AG08395 (cell line): ENCODE data around the gene ABCG4.
A peak's percentile ranks its signal among the peaks of the same experiment; 100 is the strongest.
"Not testable (repeated sequence)": the region's sequence is repeated elsewhere in the genome, so short reads cannot be mapped to it uniquely, and the experiment has no call there.

Experiments
- DNase-seq: peaks from one replicate; pipeline ENCODE4 v3.0.0; 2012; ENCODE audit warnings: mixed read lengths, low spot score

The ABCG4 gene

DNA sequence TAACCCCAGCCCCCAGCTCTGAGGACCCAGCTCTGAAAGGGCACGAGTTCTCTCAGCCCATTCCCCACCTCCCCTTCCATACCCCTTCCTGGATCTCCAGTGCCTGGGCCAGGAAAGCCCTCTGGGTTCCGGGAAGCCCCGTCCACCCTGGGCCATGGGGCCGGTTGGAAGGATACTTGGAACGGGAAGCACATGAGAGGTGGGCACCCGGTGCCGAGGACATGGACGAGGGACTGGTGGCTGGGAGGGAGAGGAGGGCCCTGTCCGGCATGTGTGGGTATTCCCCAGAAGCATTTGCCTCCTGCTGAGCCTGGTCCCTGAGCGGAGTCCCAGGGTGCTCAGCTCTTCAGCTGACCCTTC, 32.6 kb upstream of the ABCG4 start:
- DNase-seq: no peak

DNA sequence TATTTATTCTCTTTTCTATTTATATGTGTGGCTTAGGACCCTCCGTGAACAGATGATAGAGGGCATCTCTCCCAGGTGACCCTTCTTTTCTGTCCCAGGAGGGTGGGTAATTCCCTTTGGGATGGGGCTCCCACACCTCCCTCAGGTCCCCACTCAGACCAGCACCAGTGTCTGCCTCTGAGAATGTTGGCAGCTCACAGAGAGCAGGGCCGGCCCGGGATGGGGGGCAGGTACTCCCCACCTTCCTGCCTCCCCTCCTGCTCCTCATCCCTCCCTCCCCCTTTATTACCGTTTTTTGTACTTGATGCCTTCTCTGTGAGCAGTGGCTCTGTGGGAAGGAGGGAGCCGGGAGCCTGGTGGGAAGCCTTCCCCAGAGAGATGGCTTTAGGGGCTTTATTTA, 32.3 kb upstream of the ABCG4 start:
- no peak for DNase-seq

DNA sequence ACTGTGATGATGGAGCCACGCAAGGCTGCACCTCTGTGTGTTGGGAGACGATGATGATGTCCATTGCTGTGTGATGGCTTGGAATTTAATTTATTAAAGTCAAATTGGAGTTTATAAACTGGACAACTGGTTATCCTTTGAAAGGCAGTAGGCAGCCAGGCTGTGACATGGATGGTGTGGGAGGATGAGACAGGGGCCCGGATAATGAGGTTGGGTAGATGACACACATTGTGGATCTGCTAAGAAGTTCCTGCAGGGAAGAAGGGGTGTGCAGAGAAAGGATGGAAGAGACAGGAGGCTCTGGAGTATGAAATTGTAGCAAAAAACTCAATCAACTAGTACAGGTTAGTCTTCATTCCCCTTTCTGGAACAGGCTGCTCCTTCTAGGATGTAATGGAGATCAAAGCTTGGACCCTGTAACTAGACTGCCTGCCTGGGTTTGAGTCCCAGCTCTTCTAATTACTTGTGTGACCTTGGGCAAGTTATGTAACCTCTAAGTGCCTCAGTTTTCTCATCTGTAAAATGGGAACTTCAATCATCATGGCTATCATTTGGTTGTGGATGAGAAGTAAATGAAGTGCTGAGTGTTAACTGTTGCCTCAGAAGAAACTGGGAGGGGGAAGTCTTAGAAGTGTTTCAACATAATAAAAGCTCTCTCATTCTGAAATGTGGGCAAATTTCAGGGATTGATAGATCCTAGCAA, 31.7 kb upstream of the ABCG4 start:
- DNase-seq: no peak

DNA sequence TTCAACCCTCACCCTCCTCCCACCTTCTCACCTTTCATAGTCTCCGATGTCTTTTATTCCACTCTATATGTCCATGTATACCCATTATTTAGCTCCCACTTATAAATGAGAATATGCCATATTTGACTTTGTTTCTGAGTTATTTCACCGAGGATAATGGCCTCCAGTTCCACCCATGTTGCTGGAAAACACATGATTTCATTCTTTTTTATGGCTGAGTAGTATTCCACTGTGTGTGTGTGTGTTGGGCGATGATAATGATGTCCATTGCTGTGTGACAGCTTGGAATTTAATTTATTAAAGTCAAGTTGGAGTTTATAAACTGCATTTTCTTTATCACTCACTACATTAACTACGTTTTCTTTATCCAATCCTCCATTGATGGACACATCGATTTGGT, 30.6 kb upstream of the ABCG4 start:
- no peak for DNase-seq

DNA sequence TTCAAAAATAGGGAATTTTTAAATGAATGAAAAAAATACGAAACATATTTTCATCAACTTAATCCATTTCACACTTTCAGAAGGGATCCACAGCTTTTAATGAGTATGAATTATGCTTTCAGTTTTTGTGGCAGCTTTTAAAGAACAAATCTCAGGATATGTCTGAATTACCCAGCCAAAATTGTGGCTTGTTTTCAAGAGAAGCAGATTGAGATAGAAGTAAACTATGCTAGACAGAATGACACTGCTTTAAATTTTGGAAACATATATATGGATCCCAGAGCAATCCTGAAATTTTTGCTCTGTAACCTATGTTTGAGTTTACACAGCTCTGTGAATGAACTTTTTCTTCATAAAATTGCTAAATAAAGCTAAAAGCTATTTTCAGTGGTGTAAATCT, 29.9 kb upstream of the ABCG4 start:
- no peak for DNase-seq

DNA sequence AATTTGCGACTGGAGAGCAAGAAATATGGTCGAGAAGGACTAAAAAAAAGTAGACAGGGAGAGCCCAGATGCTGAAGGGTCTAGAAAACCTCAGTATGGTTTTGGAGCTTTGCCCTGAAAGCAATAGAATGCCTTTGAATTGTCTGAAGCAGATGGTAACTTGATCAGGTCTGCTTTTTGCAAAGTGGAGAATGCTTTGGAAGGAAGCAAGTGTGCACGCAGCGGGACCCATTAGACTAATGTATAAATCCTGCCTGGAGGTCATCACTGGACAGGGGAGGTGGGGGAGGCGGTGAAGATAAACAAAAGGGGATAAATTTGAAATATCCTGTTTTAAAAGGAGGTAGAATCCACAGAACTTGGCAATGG, 28.2 kb upstream of the ABCG4 start:
- no peak for DNase-seq

DNA sequence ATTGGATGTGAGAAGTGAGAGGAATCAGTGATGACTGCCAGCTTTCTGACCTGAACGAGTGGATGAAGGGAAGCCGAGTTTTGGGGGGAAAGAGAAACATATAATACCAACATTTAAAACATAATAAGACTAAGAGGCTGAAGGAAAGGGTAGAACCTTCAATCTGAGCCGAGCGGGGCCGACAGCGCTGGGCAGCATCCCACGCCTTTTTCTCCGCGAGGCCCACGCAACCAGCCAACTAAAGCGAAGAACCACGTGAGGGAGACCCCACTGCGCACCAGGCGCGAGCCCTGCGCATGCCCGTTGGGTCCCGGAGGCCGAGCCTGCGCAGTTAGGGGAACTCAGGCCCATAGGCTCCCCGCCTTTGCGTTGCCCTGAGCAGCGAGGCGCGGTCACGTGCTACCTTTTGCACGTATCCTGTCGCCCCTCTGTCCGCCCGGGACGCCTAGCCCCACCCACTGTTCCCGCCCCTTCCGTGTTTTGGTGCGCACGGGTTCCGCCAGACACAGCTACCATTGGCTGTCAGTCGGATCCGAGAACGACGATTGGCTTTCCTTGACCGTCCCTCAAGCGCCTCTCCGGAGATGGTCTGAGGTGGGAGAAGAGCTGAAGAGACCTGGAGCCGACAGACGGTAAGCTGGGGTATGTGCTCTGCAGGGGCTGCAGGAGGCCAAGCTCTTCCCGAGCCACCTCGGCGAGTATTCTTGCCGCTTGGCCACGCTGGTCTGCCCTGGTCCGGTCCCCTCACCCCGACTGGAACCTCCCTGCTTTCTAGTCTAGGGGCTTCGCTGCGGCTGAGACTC, 27.6 kb upstream of the ABCG4 start, which contains the start of gene HINFP:
HINFP (plus strand) TSS at position 573 of the 803 bp plus-strand sequence. CDS start 5,365 bp downstream, outside the sequence.
- peak; percentile 100 for DNase-seq

DNA sequence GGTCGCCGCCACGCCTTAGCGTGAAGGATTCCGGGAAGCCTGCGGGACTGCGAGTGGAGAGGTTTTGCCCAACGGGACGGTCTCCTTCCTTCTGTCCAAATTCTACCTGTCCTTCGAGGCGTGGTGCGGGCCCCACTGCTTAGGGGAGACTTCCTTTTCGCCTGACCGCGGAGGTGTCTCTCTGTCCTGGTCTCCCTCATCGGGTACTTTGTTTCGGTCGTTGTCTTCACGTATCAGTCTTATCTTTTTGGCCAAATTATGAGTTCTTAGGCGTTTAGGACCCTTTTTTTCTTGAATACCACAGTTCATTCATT, 27.1 kb upstream of the ABCG4 start:
- no peak for DNase-seq

DNA sequence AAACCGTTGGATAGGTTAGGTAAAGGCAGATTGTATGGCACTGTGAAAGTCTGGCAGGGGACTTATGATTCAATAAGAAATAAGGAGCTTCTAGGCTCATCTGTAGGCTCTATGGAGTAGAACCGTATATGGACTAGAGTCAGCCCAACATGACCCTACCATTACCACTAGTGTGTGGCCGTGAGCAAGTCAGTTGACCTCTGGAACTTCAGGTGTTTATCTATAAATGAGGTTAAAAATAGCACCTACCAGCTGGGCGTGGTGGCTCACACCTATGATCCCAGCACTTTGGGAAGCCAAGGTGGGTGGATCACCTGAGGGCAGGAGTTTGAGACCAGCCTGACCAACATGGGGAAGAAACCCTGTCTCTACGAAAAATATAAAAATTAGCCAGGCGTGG, 23.0 kb upstream of the ABCG4 start:
- no peak for DNase-seq

DNA sequence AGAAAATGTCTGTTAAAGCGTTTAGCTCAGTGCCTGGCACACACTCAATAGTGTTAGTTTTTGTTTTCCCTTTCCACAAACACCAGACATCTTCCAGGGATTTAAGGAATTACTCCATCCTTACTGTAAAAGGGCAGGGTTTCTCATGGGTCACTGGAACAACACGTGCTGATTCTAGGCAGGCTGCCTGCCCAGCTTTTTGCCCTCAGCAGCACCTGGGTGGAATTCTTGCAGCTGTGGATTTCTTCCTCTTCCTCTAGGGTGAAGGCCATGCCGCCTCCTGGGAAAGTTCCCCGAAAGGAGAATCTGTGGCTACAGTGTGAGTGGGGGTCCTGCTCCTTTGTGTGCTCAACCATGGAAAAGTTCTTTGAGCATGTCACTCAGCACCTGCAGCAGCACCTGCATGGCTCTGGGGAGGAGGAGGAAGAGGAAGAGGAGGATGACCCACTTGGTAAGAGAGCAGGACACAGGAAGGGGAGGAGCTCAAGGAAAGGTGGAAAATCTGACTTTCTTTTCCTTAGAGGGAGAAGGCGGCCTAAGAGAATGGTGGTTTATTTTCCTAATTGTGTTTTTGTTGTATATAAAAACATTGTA, 22.1 kb upstream of the ABCG4 start:
- DNase-seq: no peak

DNA sequence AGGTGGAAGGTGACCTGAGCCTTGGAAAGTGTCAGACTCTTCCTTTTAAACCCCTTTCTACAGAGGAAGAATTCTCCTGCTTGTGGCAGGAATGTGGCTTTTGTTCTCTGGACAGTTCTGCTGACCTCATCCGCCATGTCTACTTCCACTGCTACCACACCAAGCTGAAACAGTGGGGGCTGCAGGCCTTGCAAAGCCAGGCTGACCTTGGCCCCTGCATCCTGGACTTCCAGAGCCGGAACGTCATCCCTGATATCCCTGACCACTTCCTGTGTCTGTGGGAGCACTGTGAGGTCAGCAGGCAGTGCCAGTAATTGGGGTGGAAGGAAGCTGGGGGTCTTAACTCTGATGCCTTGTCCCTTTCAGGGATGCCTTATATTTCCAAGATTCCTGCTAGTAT, 18.2 kb upstream of the ABCG4 start:
- no peak for DNase-seq

DNA sequence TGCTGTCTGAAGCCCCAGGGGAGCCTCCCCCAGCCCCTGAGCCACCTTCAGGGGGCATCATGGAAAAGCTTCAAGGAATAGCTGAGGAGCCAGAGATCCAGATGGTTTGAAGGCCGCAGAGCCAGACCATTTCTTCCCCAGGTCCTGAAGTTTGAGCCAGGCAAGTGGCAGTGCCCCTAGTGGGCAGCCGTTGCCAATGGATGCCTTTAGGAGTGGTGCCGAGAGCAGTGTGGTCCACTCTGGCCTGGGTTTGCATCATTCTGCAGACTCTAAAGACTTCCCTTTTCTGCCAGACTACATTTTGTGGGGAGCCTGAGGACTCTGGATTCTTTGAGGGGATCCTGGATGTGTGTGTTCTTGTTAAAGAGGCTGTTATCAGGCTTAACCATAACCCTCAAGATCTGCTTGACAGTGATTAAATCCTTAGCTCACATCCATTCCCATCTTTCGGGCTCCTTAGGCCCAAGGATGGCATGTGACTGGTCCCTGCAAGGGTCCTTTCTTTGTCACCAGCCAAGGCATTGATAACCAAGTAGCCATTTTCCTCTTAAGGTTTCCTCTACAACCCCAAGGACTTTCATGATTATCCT, 14.4 kb upstream of the ABCG4 start:
- DNase-seq: peak; percentile 34

DNA sequence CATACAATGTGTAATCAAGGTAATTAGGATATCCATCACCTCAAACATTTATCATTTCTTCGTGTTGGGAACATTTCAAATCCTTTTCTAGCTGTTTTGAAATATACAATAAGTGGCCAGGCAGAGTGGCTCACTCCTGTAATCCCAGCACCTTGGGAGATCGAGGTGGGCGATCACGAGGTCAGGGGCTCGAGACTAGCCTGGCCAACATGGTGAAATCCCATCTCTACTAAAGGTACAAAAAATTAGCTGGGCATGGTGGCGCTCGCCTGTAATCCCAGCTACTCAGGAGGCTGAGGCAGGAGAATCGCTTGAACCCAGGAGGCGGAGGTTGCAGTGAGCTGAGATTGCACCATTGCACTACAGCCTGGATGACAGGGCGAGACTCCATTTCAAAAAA, 9.6 kb upstream of the ABCG4 start:
- not testable (repeated sequence) for DNase-seq

DNA sequence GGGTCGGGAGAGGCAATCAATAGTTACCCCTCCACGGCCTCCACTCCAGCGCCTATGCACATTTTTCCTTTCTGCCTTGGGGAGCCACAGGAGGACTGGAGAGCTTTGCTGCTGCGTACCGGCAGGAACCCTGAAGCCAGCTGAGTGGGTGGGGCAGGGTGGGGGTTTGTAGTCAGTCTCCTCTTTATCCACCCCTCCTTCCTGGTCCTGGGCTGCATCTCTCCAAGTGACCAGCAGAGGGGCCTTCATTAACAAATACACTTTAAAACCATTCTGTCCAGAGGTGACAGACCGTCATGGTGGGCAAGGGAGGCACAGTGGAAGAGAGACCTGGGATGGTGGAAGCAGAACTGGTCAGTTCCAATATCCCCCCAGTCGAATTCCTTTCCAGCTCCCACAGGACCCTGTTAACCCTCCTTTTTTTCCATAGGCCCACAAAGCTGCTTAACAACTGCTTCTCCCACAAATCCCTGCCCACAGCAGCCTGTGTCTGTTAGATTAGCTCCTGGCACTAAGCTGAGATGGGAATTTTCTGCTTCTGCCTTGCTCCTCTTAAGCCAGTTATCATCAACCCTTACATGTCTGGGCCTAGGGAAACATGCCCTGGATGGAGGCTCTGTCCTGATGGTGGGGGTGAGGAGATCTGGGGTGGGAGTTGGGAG, 3.9 kb upstream of the ABCG4 start:
- peak; percentile 87 for DNase-seq

DNA sequence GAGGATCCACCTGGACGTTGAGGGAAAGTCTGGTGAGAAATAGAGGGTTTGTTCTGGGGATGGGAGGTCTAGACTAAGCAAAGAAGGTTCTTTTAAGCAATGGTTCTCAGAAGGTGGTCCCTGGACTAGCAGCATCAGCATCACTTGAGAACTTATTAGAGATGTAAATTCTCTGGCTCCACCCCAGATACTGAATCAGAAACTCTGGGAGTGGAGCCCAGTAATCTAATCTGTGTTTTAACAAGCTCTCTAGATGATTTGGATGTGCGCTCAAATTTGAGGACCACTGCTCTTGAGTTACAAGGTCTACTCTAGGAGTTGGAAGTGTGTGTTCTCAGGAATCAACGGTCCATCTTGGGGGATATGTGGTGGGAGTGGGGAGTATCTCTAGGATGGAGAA, 3.3 kb upstream of the ABCG4 start:
- DNase-seq: no peak

DNA sequence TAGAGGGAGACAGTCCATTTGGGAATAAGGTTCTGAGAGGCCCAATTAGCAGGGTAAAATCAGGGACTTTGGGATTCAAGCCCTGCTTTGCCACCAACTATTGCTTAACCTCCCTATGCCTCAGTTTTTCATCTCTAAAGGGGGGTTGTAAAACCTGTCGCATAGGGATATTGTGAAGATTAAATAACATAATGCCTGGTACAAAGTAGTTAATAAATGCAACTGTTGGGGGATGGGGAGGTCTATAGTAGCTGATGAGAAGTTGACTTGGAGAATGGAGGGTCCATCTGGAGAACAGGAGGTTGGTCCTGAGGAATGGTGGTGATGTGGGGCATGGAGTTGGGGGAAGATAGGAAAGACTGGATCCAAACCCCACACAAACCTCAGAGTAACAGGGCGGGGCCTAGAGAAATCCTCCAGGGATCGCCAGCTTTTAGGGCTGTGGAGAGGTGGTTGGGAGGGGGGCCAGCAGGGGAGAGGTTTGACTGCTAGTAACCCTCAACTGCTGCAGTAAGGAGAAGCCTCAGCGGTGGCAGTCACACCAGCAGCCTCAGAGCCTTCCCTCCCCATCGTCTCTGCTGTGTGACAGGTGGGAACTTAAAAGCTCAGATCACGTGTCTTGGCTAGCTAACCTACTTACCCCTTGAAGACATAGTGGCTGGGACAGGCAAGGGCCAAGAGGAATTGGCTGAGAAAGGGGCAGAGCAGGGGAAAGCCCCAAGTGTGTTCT, 1.1 kb upstream of the ABCG4 start:
- no peak for DNase-seq

DNA sequence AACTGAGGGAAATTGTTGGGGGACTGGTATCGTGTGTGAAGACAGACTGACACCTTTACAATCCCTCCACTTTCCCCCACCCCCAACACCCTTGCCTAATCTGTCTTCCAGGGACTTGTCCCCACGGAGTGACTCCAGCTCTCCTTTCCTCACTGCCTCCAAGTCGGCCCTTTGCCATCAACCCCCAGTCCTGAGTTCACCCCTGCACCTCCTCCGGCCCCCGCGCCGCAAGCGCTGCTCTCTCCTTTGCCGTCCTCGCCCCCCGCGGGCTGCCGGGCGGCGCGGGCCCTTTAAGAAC, 183 bp upstream of the ABCG4 start:
- DNase-seq: no peak

DNA sequence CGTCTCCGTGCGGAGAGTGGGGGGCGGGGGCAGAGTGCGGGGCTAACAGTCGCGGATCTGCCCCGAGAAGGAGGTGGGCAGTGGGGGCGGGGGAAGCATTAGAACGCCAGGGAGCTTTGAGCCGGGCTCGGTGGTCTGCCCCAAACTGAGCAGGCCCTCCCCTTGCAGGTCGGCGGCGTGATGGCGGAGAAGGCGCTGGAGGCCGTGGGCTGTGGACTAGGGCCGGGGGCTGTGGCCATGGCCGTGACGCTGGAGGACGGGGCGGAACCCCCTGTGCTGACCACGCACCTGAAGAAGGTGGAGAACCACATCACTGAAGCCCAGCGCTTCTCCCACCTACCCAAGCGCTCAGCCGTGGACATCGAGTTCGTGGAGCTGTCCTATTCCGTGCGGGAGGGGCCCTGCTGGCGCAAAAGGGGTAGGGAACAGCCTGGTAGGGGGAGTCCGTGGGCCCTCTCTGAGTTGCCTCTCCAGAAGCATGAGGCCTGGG, 979 bp downstream of the ABCG4 start:
- DNase-seq: no peak

DNA sequence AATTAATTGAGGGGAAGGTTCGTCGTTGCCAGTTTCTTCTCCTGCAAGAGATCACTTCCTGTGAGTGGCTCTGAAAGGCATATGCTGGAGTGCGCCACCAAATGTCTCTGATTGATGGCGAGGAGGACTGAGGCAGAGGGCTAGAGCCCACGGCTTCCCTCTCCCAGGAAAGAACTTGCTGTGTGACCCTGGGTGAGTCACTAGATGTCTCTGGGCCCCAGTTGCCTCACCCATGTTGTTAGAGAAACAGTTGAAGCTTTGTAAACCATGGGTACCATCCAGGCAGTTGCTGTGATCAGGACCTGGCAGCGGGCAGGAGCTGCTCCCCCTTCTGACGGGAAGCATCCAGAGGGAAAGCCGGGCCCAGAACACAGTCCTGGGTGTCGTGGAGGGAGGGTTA, 3.2 kb downstream of the ABCG4 start:
- no peak for DNase-seq

DNA sequence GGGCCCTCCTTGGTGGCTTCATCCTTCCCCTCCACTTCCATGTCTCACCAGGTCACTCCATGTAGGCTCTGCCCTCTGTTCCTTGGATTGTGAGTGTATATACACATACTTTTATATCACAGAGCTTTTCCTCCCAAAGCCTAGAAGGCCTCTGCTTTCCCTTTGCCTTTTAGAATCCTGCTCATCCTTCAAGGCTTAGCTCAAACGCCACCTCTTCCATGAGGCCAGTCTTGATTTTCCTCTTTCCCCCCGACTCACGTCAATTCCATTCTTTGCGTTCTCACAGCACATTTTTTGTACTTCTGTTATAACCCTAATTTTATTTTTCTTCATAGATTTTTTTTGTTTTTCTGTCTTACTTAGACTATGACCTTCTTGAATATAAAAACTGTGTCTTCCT, 3.8 kb downstream of the ABCG4 start:
- no peak for DNase-seq

DNA sequence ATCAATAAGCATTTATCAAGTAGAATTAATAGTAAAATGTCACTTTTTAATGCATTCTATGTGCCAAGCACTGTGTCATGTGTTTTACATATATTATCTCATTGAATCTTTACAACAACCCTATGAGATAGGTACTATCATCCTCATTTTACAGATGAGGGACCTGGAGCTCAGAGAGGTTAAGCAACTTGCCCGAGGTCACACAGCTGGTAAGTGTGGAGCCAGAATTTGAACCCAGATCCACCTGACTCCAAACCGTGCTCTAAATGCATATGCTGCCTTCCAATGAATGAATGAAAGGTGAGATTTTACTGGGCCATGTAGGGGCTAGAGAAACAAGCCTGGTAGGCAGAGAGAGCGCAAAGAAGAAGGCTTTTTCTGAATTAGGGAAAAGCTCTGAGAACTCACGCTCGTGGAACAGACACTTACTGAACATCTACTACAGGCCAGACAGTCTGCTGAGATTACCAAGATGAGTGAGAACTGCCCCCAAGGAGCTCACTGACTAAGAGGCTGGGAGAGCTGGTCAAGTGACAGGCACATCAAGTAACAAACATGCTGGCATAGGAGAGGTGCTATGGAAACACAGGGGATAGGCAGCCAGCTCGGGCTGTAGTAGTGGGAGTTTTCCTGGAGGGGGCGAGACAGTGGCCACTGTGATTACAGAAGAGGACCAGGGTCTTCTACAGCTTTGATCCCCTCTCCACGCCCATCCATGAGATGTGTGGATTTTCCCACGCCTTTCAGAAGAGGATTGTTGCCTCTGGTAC, 4.4 kb downstream of the ABCG4 start:
- DNase-seq: no peak
